Fibroblast of skin of back (primary cell): ENCODE results near the gene PTPRH.
"Not testable (repeated sequence)": the region's sequence is repeated elsewhere in the genome, so short reads cannot be mapped to it uniquely, and the experiment has no call there.

Source experiments
- DNase-seq: peaks from one replicate; pipeline ENCODE4 v3.0.0-alpha.2; 2013

Gene PTPRH

DNA sequence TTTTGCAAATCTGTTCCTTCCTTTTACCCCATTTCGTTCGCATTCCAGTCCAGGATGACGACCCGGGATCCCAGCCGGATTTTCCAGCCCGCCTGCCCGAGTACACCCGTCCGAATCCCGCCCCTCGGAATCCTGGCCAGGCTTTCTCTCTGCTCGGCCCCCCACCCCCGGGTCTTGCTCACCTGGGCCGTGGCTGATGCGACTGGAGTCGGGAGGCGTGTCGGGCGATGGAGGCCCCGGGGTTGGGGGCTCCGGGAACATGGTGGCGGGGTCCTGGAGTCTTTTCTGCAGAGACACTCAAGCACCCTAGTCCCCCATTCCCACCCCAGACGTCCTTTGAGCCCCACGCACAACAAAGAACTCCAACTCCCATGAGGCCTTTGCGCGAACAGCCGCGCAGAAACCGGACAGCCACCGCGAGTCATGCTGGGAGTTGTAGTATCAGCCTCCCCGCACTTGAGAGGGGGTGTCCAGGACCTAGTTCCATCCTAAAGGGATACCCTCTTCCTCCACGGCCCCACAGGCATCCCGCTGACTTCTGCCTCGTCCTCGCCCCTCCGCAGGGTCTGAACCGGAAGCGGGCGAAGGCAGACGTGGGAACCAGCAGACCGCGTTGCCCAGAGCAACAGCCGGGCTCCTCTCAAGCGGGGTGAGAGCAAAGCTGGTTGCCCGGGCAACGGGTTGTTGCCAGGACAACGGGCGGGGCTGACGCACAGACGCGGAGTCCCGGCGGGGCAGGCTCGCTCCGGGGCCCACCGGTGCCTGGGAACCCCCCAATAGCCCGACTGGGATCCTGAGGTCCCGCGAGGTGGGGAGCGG is 30.3 kb downstream of the PTPRH start:
- peak; percentile 84 for DNase-seq

DNA sequence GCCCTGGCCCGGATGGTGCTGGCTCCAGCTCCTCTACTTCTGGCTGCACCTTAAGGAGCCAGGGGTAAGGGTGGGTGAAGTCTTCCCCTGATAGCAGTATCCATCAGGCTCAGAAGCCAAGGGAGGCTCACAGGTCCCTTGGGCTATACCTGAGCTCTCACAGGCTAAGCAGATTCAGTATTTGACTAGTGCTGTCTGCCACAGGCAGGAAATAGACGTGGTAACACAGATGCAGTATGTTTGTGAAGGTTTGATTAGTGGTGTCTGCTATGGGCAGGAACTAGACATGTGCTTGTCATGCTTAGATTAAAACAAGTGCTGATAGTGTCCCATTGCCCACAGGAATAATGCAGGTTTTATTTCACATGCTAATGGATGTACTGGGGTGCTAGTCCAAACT is 33.2 kb downstream of the PTPRH start:
- DNase-seq: no peak

DNA sequence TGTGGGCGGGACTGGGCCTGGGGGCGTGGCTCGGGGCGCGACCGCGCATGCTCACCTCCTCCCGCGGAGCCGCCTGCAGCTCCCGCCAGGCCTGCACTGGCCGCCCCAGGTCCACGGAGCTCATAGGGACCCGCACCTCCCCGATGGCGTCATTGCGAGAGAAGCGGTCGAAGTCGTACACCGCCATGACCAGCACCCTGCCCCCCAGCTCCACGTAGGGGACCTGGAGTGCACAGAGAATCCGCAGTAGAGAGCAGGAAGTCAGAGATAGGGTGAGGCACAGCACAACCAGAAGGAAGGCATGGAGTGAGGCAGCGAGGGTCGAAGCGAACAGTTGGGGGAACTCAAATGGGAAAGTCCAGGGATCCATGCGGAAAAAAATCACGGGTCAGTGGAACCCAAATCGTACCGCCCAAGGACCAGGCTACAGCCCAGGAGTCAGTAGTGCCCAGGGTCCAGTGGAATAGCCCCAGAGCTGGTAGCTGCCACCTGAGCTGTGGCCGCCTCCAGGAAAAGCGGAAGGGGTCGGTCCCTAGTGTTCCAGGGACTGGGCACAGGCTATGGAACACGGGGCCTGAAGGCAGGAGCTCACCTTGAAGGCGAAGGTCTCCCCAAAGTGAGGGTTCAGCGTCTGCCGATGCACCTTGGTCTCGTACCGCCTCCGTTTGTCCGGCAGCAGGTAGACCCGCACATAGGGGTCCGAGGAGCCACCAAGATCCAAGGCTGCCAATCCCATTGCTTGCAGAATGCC is 34.0 kb downstream of the PTPRH start:
- DNase-seq: no peak

DNA sequence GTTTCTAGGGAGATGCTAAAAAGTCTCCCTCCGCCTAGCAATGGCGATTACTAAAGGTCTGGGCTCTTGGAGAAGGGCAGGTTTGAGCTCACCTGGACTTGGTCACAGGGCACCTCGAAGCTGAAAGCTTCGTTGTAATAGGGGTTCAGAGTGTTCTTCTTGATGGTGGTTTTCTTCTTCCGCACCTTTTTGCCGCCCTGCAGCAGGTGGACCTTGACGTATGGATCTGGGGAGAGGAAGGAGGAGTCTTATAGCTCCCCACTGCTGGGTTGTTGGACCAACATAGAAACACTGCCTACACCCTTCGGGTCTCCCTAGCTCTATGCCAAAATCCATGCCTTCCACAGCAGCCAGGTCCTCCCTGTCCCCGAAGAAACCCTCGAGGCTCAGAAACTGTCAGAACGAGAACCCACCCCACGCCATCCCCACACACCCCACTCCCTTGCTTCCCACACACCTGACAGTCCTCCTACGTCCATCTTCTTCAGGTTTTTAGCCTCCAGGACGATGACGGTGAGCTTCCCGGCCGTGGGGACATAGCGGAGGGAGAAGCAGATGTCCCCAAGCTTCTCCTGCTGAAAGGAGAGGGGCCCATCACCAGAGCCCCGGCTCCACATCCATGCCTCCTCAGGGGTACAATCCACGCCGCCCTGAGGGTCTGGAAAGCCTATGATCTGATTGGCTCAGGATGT is 34.7 kb downstream of the PTPRH start:
- no peak for DNase-seq

DNA sequence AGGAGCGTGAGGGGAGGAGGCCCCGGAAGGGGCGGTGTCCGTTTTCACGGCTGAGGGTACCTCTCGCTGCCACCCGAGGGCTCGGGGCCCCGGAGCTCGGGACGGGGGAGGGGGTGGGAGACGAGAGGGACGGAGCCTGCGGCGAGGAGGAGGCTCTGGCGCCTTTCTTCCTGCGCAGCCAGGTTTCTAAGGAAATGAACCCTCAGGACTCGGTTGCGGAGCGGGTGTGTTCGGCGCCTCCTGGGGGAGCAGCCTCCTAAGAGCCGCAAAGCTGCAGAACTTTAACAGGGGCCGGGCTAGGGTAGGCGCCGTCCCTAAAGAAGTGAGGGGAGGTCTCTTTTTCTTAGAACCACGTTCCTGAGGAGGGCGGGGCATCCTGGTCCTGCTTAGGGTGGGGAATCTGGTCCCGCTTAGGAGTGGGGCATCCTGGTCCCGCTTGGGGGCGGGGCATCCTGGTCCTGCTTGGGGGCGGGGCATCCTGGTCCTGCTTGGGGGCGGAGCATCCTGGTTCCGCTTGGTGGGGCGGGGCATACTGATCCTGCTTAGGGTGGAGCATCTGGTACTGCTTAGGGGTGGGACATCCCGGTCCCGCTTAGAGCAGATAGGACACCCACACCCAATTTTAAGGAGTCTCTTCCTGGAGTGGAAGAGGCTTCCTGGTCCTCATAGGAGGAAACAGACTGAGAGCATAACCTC is 35.4 kb downstream of the PTPRH start:
- DNase-seq: peak; percentile 74

DNA sequence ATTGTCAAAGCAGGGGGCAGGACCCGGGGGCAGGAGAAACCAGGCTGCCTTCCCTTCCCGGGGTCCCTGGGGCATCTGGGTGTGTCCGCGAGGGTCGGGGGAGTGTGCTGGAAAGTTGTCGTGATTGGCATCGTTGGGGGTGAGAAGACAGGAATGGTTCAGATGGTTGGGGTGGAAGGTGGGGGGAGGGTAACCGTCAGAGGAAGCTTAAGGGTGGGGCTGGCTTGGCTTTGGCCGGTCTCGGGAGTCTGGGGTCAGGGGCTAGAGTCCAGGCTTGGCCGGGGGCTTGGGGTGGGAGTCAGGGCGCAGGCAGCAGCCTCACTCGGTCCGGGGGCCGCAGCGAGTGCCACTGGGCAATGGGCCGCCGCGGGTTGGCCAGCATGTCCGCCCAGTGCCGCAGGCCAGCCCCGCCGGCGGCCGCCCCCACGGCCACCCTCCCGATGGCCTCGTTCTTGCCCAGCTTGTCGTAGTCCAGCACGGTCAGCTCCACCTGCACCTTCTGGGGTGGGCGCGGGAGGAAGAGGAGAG is 36.1 kb downstream of the PTPRH start:
- DNase-seq: no peak

DNA sequence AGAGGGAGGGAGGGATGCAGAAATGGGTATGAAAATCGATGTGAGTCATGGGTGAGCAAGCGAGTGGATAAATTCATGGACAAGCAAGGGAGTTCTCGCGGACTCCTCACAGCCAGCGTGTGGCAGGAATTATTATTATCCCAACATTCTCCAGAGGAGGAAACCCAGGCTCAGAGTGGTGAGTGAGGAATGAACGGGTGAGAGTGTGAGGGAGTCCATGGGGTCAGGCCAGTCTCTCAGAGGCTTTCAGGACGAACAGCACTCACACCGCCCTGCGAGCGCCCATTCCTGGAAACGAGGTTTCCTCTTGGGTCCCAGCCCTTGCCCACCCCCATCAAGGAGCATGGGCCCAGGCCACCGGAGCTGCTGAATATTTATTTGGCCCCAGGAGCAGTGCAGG is 36.6 kb downstream of the PTPRH start:
- peak; percentile 88 for DNase-seq

DNA sequence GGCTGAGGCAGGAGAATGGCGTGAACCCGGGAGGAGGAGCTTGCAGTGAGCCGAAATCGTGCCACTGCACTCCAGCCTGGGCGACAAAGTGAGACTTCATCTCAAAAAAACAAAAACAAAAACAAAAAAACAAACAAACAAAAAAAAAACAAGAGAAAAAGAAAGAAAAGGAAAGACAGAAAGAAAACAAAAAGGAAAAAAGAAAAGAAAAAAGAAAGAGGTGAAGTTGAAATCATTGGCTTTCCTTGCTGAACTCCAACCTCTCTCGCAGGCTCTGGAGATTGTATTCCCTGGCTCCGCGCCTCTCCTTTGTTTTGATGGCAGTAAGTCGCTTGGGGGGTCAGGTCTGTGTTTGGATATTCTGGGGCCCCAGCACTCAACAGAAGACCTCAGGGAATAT is 37.0 kb downstream of the PTPRH start:
- DNase-seq: not testable (repeated sequence)

DNA sequence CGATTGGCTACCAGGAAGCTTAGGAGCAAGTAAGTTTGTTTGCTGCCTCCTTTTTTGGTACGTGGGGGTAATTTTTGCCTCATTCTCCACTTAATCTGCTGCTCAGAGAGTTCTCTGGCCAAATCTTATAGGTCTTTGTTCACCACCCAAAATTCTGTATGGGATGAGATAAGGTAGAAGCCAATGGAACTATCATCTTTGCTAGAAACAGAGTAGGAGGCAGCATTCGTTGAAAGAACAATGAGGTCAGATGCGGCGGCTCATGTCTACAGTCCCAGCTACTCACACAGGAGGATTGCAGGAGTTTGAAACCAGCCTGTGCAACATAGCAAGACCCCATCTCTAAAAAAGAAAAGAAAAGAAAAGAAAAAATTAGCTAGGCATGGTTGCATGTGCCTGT is 37.9 kb downstream of the PTPRH start:
- no peak for DNase-seq

DNA sequence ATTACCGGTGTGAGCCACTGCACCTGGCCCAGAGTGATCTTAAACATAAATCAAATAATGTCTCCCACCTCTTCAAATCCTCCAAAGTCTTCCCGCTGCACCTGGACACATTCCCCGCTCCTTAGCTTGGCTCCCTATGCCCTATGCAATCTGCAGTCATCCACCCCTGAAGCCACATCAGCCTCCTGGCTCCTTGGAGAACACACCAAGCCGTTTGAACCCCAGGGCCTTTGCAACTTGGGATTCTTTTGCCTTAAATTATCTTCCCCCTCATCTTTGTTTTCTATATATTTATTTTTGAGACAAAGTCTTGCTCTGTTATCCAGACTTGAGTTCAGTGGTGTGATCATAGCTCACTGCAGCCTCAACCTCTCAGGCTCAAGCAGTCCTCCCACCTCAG is 40.2 kb downstream of the PTPRH start:
- DNase-seq: no peak

DNA sequence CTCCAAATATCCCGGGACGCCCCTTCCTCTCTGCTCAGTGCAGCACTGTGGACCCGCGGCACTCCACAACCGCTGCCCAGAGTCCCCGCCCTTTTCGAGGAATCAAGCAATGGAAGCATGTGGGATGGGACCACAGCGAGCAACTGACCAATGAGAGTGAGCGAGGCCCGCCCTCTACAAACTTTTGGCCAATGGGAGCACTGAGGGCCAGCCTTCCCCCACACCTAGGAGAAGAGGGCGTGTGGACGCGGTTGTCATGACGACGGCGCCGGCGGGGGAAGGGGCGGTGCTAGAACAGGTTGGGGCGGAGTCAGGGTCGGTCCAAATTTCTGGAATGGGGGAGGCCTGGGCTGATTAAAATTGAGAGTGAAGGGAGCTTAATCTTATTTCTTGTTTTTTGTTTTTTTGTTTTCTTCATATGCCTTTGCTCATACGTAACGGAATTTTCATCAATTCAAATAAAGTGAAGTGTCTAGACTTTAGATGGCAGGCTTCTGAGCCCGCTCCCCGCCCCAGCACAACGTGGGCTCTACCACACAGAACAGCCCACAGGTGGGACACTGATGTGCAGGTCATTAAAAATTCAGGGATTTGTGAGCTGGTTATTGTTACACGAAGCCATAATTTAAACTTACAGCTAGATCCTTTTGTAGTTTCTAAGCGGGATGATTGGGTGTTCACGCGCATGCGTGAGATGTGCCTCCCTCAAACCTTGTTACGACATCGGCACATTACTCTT is 42.6 kb downstream of the PTPRH start, which contains the start of gene DNAAF3:
Gene DNAAF3, minus strand, starts transcription at position 84 of the 739 bp plus-strand sequence. CDS start 200 bp downstream, outside the sequence.
- peak; percentile 98 for DNase-seq

DNA sequence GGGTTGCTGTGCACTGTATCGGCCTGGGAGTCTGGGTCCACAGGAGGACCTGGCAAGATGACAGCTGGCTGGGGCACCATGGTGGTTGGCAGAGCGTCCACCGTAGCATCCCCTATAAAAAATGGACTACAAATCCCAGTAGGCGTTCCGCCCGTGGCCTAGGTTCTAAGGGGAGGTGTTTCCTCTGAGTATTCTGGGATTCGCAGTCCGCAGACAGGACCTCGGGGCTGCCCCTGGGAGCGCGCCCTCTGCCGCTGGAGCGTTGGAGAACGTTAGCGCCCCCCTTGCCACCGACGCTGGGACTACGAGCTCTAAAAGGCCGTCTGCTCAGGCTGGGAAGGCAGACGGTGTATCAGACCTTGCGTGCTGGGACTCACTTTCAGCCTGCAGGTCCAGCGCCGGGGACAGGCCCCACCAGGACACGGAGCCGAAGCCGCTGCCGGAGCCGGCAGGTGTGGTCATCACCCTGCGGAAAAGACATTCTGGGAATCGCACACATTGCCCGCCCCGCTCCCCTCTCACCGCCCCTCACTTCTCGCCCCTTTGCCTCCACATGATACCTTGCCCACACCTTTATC is 43.3 kb downstream of the PTPRH start:
- DNase-seq: peak; percentile 83

DNA sequence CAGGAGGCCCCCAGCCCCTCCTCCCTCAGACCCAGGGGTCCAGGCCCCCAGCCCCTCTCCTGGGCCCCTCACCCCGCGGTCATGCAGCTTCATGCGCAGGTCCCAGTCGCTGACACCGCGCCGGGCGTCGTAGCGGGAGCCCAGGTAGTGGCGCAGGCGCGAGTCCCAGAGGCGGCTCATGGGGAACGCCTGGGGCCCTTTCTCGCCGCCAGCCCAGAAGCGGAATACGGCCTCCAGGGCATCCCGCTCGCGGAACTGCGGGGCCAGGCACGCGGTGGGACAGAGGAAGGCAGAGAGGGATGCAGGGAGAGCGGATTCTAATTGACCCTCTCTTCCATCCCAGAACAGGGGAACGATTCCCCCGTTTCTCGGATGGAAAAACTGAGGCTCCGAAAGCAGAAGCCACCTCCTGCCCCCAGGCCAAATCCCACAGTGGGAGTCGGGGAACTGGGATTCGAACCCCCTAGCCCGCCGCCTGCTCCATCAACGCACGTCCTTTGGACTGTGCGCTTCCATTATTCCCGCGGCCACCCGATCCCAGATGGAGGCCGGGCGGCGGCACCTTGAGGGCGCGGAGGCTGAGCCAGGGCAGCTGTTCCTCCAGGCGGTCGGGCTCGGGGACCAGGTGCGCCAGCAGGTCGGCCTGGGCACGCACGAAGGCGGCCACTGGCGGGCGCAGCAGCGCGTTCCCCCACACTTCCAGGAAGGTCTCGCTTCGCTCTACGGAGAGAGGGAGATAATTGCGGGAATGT is 47.6 kb downstream of the PTPRH start:
- no peak for DNase-seq

DNA sequence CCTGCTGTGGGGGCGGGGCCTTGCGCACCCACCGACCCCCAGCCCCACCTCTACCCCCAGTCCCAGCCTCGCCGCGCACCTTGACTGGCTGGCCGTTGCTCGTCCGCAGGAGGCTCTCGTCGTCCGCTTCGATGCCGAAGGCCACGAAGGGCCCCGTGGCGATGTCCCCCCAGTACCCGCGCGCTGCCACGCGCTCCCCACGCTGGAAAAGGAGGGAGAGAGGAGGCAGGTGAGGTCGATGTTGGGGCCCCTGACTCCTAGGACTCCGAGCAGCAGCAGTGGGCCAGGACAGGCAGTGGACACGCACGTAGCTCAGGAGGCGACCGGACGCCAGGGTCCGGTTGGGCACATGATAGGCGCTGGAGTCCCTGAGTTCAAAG is 48.3 kb downstream of the PTPRH start:
- no peak for DNase-seq

DNA sequence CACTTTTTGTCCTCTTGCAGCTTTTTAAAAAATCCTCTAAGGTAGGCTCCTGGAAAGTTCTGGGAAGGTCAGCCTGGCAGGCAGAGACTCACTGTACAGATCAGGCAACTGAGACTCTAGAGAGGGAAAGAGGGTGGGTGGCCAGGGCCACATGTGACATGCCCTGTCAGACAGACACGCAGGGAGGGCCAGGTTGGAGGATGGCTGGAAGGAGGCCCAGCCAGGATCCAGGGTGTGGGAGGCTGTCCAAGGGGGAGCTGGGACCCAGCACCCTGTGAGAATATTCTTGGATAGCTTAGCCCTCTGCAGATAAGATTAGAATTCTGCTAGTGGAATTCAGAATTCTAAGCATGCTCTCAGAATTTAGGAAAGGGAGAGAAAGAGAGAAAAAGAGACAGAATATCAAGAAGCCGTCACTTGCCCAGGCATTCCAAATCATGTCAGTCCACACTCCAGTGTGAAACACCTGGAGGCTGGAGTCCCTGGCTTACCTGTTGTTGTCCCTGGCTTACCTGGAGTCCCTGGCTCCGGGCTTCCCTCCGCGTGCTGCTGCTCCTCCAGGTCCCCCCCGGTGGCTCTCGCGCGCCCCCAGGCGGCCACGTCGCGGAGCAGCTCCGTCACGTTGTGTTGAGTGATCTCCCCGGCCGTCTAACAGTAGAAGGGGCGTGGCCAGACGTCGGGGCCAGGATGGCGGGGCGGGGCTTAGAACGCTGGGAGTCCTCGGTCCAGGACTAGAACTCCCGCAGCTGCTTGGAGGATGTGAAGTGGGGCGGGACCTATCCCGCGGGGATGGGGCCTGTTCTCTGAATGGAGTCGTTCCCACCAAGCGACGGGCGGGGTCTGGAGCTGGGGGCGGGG is 48.9 kb downstream of the PTPRH start:
- peak; percentile 80 for DNase-seq

DNA sequence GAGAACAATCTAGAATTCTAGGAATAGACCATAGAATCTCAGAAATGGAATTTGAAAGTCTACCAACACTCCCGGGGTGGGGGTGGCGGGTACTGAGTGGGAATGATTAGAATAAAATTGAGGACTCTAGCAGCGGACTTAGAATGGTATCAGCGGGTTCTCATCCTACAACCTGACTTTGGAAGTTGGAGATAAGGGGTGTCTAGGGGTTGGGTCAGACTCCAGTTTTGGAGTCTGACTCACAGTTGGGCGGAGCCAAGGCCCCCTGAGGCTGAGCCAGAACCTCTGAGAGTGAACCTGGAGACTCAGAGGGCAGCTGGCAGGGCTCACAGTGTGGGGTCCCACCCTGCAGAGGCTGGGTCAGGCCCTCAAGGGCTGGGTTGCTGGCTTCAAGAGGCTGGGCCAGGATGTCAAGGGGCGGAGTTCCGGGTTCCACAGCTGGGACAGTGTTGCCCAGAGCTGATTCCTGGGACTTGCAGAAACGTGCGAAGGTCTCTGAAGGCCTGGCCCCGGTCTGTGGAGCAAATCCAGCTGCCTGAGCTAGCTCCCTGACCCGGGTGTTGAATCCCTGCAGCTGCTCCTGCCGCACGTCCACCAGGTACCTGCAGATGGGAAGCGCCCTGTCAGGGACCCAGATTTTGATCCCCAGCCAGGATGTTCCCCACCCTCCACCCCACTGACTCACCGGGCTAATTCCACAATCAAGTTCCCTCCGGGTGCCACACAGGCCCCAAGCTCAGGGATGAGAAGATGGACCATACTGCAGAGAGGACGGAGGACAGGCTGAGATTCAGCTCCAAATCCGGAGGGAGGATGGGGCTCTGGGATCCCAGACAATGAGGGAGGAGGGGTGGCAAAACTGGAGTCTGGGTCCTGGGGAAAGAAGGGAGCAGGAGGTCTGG is 50.2 kb downstream of the PTPRH start:
- peak; percentile 48 for DNase-seq

DNA sequence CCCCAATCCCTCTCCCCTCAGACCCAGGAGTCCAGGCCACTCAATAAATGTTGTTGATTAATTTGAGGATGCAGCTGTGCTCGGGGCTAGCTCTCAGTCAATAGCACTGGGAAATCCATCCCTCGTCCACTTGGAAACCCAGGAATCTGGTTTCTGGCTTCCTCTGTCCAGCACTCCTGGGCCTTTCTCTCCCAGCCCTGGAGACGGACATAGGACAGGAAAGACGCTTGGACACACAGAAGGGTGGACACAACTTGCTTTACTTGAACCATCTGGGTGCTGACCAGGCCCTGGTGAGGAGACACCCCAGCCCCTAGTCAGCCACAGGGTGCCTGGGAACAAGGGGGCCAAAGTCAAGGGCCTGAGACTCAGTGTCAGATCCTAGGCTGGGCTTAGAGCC is 50.9 kb downstream of the PTPRH start:
- no peak for DNase-seq
